ENCODE measurements around the gene ITPKA. TPM values are rescaled to one million over a fixed set of nuclear protein-coding genes. Genes with fewer than 3 reads are reported as not detected.

ITPKA gene
- total RNA-seq, 1 experiment from 2014 or later: 0.52 TPM

- H3K36me3 ChIP-seq (replicated peaks; ENCODE audit: control insufficient read depth, insufficient read depth, low read length): no peaks in the 10 kb centered on the region
- H3K27me3 ChIP-seq (ENCODE audit: control insufficient read depth, insufficient read depth, low read length): no peaks in the 10 kb centered on the region
- no peak for DNase-seq
- no peak overlapping the region for H3K4me3 ChIP-seq (ENCODE audit: insufficient read depth, low read depth, low read length)
Measured at GRCh38 chr15:41545218-41545617, 51.5 kb downstream of the ITPKA start.

DNA sequence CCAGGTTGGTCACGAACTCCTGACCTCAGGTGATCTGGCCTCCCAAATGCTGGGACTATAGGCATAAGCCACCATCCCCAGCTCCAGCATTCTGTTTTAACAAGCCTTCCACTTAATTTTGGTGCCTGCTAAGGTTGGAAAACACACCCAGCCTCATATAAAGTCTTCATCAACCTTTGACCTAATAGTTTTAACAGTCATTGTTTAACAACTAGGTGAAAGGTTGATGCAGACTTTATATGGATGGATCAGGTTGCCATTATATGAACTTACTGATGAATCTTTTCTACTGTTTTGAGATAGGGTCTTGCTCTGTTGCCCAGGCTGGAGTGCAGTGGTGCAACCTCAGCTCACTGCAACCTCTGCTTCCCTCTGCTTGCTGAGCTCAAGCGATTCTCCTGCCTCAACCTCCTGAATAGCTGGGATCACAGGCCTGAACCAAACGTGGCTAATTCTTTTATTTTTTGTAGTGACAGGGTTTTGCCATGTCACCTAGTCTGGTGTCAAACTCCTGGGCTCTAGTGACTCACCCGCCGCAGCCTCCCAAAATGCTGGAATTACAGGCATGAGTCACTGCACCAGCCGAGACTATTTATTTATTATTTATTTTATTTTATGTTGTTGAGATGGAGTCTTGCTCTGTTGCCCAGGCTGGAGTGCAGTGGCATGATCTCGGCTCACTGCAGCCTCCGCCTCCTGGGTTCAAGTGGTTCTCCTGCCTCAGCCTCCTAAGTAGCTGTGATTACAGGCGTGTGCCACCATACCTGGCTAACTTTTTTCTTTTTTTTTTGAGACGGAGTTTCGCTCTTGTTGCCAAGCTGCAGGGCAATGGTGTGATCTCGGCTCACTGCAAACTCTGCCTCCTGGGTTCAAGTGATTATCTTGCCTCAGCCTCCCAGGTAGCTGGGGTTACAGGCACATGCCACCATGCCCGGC lies 53.4 kb downstream of the ITPKA start:
- no peak for DNase-seq
- Histone ChIP-seq H3K27me3 (ENCODE audit: control insufficient read depth, insufficient read depth, low read length) (no peaks in the 10 kb centered on the region), H3K4me3 (ENCODE audit: insufficient read depth, low read depth, low read length) (no peak overlapping the region), H3K36me3 (replicated peaks; ENCODE audit: control insufficient read depth, insufficient read depth, low read length) (no peaks in the 10 kb centered on the region)

GRCh38 chr15:41550066-41550775 lies 56.5 kb downstream of the ITPKA start:
- H3K36me3 ChIP-seq (replicated peaks; ENCODE audit: control insufficient read depth, insufficient read depth, low read length): no peaks in the 10 kb centered on the region
- H3K27me3 ChIP-seq (ENCODE audit: control insufficient read depth, insufficient read depth, low read length): no peaks in the 10 kb centered on the region
- no peak for DNase-seq

More at GRCh38 chr15:41550066-41550775, 56.5 kb downstream of the ITPKA start:
- no peak overlapping the region for H3K4me3 ChIP-seq (ENCODE audit: insufficient read depth, low read depth, low read length)

Other genes with a start within 250 kb of the ITPKA start
- 45.0 and 46.2 TPM in 2 replicates for gene OIP5, start 161.3 kb upstream of the ITPKA start, total RNA-seq (2014; rRNA removed; shearing (Covaris generic))
- gene NUSAP1, start 161.0 kb upstream of the ITPKA start, total RNA-seq (2014; rRNA removed; shearing (Covaris generic)): 148 and 188 TPM in 2 replicates
- 10.8 and 12.2 TPM in 2 replicates for gene NDUFAF1, start 91.4 kb upstream of the ITPKA start, total RNA-seq (2014; rRNA removed; shearing (Covaris generic))
- 24.9 and 40.2 TPM in 2 replicates for gene RTF1, start 76.8 kb upstream of the ITPKA start, total RNA-seq (2014; rRNA removed; shearing (Covaris generic))
- 0.07 and 0.15 TPM in 2 replicates for gene LTK, start 20.0 kb downstream of the ITPKA start, total RNA-seq (2014; rRNA removed; shearing (Covaris generic))
- gene RPAP1, start 50.4 kb downstream of the ITPKA start, total RNA-seq (2014; rRNA removed; shearing (Covaris generic)): 65.5 and 77.7 TPM in 2 replicates
- 65.8 and 72.6 TPM in 2 replicates for gene TYRO3, start 65.3 kb downstream of the ITPKA start, total RNA-seq (2014; rRNA removed; shearing (Covaris generic))
- 21.4 and 27.8 TPM in 2 replicates for gene MGA, start 166.5 kb downstream of the ITPKA start, total RNA-seq (2014; rRNA removed; shearing (Covaris generic))

Measured in H7 (cell line).